ENCODE results near the gene BPHL.
"Not testable (repeated sequence)": the region's sequence is repeated elsewhere in the genome, so short reads cannot be mapped to it uniquely, and the experiment has no call there.

Gene BPHL

DNA sequence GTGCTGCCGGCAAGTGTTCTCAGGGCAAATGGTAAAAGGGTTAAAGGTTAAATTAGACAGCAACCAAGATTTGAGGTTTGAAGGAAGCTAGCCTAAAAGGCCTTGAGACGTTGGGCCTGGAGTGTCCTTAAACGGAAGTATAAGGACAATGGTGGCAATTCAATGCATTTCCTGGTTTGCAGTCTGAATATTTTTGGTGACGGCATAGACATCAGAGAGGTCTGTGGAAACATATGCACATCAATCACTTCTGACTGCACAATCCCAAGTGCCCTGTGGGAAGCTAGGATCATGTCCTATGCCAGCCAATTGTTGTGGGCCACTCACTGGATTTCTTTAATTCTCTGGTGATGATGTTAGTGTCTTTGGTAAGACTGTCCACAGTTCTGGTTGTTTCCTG is 64.6 kb downstream of the BPHL start:
- ATAC-seq, result no peak

DNA sequence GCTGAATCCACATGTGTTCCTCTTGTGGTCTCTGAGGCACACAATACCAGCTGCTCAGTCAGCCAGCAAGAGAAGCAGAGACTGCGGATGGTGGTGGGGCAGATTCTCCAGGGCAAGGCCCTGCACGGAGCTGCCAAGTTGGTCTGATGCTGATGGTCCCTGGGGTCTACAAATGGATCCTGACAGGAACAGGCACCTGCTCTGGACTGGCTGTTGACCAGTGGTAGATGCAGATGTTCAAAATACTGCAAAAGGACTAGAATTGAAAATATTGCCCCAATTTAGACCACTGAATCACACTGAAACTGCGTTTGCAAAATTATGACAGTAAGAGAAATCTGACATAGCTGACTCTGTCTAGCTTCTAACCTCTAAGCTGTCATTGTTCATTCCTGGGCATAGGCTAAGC is 68.5 kb downstream of the BPHL start:
- no peak for ATAC-seq

DNA sequence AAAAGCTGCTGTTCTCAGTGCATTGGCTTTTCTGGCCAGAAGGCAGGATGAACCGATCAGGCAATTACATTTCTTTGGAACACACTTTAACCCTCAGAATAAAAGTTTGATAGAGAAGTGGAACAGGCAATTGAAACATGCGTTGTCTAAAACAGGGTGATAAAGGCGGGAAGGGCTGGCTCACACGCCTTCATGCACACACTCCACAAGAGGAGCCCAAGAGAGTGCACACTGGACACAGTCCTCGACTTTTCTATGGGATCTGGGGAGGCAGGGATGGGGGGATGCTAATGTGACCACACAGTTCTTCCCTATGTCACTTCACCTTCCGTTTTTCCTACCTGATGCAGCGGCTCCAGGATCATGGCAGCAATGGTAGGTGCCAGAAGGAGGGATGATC is 69.8 kb downstream of the BPHL start:
- no peak for ATAC-seq

DNA sequence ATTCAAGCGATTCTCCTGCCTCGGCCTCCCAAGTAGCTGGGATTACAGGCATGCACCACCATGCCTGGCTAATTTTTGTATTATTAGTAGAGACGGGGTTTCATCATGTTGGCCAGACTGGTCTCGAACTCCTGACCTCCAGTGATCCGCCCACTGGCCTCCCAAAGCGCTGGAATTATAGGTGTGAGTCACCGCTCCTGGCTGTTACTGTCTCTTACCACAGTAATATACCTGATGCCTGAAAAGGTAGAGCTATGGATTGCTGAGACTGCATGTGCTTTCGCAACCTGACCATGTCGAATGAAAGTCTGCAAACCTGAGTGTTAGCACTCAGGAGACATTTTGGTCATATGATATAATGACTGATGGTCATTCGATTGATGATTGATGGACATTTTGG is 70.7 kb downstream of the BPHL start:
- ATAC-seq, result not testable (repeated sequence)

DNA sequence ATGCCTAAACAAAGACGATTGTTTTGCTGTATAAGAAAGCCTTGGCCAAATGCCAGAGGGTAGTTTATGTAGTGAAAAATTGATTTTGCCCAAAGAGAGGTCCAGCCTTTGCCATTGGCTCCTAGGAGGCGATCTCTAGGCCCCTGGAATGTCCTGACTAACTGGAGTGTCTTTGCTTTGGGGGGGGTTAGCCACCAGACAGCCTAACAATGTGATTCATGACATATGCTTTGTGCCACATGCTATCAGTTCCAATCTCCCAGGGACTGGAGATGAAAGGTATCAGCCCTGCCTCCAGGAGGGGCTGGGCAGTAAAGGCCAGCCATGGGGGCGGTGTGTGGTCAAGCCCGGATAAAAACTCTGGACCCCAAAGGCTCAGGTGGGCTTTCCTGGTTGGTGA is 71.5 kb downstream of the BPHL start:
- no peak for ATAC-seq

DNA sequence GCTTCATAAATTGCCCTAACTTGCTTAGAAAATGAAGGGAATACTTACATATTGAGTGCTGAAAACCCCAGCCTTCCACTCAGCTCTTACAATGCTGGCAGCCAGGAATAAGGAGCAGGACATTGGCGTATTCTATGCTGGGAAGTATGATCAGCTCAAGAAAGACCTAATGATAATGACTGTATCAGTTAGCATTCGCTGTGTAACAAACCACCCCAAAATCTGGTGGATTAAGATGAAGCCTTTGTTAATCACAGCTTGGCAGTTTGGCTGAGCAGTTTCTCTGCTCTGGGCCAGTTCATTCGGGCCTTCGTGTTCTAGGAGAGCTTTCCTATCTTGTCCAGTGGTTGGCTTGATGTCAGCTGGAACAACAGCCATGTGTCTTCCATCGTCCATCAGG is 72.3 kb downstream of the BPHL start:
- no peak for ATAC-seq

DNA sequence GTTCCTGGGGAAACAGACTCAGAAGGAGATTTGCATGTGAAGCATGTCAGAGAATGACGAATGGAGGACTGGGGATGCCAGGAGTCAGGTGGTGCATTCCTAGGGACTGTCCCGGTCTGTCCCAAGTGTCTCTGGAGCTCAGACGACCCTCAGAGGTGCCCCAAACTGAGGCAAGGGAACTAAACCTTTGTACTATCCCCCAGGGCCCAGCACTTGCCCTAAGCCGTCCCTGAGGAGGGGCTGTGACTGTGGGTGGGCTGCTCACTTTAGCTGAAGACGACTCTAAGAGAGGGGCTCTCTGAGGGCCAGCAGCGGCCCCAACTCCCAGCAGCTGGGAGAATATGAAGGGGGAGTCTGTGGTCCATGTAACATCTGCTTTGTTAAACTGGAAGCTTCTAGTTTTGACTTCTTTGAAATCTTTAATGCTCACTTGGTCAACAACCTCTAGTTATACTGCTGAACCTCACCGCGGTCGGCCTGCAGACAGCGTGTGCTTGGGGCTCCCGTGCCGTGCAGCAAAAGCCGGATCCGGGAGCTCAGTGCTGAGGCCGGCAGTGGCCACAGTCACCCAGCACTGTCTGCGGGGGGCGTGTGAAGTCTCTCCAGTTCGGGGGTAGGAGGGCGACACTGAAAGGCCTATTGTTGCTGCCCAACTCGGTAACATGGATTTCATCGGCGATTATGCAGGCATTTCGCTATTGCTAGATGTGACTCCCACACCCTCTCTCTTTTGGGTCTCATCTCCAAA is 74.8 kb downstream of the BPHL start:
- ATAC-seq, result no peak

DNA sequence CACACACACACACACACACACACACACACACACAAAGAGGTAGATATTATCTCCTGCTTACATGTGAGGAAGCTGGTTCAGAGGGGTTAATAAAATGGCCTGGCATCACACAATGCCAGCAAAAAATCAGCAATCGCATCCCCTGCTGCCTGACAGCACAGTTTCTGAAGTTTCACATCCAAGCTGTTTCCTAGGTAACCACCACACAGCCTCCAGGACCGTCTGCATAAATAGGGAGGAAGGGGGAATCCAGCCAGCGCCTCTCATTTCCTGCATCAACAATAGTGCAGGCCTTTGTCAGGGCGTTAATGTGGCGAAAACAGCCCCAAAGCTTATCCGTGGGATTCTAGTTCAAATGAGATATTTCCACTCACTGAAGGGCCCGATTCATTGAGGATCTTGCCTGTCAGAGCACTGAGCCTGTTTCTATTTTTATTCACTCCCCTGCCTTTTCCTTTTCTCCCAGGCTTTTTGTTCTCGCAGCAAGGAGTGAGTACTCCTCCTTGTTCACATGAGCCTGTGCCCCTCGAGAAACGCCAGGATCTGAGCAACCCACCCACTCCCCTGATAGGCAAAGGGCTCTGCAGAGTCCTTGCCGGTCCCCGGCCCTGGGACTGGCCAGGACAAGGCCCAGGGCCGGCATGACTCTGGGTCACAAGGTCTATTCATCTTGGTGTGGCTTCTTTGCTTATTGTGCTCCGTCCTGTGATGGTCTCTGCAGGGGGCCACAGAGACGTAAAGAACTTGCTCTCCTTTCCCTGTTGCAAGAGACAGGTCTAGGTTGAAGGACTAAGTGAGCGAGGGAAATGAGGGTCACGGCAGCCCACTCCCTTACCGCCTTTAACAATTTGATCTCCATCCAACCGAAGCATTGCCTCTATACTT is 76.3 kb downstream of the BPHL start:
- peak in 1 of 2 donors; percentile 17 for ATAC-seq

DNA sequence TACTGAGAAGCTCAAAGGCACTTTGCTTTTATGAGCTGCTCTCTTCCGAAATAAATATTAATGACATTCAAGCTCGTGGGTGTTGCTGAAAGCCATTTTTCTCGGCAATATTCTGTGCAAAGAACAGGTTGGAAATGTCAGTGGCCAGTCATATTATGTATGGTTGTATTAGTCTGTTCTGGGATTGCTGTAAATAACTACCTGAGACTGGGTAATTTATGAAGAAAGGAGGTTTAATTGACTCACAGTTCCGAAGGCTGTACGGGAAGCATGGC is 76.8 kb downstream of the BPHL start:
- ATAC-seq, result no peak

DNA sequence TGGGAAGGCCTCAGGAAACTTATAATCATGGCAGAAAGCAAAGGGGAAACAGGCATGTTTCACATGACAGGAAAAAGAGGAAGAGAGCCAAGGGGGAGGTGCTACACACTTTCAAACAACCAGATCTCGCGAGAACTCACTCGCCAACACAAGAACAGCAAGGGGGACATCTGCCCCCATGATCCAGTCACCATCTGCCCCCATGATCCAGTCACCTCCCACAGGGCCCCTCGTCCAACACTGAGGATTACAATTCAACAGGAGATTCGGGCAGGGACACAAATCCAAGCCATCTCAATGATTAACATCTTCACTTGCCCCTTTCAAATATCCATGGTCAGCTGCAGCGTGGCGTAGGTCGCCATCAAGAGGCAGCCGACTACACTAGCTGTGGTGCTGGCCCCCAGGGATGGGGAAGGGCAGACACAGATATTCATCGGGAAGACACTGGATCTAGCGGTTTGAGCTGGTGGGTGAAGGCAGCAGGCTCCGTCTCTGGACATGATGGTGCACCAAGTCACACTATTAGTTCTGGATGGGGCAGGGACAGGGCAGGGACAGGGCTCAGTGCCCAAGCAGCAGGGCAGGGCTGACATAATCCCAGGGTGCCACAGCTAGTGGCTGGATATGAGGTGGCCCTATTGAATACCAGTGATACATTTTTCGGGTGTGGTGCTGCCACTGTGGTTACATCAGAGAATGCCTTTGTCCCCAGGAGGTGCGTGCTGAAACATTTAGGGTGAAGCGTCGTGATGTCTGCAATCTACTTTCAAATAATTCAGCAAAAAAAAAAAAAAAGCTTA is 77.4 kb downstream of the BPHL start:
- ATAC-seq, result no peak

DNA sequence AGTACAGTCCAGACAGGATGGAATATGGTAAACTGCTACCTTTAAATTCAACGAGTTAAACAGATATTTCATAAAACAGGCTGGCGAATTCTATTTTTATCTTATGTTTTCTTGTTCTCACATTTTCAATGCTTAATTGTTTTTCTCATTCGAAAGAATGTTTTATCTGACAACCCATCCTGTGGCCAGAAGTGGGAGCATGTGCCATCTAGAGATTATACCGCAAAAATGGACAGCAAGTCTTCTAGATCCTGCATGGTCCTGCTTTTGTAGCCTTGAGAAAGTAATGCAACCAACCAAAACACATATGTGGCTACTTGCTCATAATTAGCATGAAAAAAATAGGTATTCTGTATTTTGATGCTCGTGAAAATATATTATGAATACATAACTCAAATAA is 78.3 kb downstream of the BPHL start:
- ATAC-seq, result no peak

DNA sequence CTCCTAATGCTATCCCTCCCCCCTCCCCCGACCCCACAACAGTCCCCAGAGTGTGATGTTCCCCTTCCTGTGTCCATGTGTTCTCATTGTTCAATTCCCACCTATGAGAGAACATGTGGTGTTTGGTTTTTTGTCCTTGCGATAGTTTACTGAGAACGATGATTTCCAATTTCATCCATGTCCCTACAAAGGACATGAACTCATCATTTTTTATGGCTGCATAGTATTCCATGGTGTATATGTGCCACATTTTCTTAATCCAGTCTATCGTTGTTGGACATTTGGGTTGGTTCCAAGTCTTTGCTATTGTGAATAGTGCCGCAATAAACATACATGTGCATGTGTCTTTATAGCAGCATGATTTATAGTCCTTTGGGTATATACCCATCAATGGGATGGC is 79.2 kb downstream of the BPHL start:
- ATAC-seq, result not testable (repeated sequence)

DNA sequence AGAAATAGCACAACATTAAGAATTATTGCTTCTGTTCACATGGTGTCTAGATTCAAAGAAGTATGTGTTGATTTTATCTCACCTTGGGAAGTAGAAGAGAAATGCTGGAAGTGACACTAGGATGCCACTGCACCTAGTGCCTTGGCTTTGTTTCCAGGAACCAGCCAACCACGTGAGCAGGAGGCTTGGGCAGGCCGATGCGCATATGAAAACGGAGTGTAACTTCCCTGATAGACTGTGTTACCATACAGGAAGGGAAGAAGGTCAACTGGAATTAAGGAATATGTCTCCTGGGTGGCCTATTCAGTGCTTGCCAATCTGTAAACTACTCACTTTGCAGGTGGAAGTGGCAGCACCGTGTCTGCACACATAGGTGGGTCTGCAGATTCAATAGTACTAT is 80.9 kb downstream of the BPHL start:
- ATAC-seq, result no peak

DNA sequence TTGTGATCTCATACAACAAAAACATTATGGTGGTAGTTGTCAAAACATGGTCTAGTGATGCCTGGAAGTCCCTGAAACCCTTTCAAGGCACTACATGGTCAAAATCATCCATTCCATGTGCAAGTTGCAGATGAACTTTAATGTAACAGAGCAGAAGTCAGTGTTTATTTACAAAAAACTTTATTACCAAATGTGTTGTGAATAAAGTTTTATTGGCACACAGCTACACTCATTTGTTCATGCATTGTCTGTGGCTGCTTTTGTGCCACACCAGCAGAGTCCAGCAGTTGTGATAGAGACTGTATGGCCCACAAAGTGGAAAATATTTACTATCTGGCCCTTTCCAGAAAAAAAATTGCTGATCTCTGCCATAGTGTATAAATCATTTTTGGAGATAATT is 82.2 kb downstream of the BPHL start:
- no peak for ATAC-seq

DNA sequence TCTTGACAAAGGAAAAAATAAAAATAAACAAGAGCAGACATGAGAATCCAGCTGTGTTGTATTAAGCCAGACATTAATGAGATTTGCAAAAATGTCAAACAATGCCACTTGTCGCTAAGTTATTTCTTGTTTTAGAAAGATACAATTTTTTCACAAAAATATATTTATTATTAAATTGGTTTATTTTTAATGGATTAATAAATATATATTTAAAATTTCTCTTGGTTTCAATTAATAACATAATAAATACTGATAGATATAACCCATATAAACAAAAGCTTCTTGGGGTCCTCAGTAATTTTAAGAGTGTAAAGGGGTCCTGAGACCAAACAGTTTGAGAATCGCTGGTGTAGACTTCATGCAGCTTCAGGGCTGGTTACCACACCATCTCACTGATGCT is 82.9 kb downstream of the BPHL start:
- ATAC-seq, result no peak
